ENCODE measurements around the gene ITPK1.

Gene ITPK1

GRCh38 chr14:93002851-93003298, 112.8 kb downstream of the ITPK1 start:
- Histone ChIP-seq H3K9ac (ENCODE audit: low read depth, low read length) (no peak overlapping the region), H3K4me3 (ENCODE audit: low read length) (no peak overlapping the region), H3K27me3 (ENCODE audit: insufficient read depth, low read length) (no peaks in the 10 kb centered on the region), H3K36me3 (ENCODE audit: insufficient read depth, low read length) (no peaks in the 10 kb centered on the region), H3K27ac (ENCODE audit: low read depth, low read length) (no peak overlapping the region), H3K4me1 (ENCODE audit: insufficient read depth, low read length) (no peaks in the 10 kb centered on the region), H3K9me3 (ENCODE audit: insufficient read depth, low read depth, low read length) (no peaks in the 10 kb centered on the region)
- WGBS: 94% methylated on average over 5 of the region's 5 CpGs

GRCh38 chr14:93002049-93002448, 113.7 kb downstream of the ITPK1 start:
- Histone ChIP-seq H3K27me3 (ENCODE audit: insufficient read depth, low read length) (no peaks in the 10 kb centered on the region), H3K36me3 (ENCODE audit: insufficient read depth, low read length) (no peaks in the 10 kb centered on the region), H3K27ac (ENCODE audit: low read depth, low read length) (no peak overlapping the region), H3K4me3 (ENCODE audit: low read length) (no peak overlapping the region), H3K4me1 (ENCODE audit: insufficient read depth, low read length) (no peaks in the 10 kb centered on the region), H3K9me3 (ENCODE audit: insufficient read depth, low read depth, low read length) (no peaks in the 10 kb centered on the region), H3K9ac (ENCODE audit: low read depth, low read length) (no peak overlapping the region)
- WGBS: 98% methylated on average over 6 of the region's 6 CpGs

DNA sequence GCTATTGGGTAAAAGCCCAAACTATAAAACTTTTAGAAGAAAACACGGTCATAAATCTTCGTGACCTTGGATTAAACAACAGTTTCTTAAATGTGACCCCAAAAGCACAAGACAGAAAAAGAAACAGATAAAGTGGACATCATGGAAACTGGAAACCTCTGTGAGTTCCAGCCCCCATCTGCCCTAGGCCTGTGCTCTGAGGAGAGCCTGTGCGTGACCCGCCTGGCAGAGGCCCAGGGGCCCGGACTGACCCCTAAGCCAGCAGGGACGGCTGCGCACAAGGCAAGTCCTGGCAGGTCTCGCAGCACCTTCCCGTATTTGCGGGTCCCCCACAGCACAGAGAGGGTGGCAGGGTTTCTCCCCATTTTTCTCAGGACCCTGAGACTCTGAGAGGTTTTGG, 116.8 kb downstream of the ITPK1 start:
- Histone ChIP-seq H3K4me1 (ENCODE audit: insufficient read depth, low read length) (0 out of 2 replicates have a peak, but pooled peaks cover 4% of the 10 kb centered on the region), H3K36me3 (ENCODE audit: insufficient read depth, low read length) (peaks cover 1% of the 10 kb centered on the region; the same call in 1 of the 2 replicates)
- 96% methylated on average over 10 of the region's 10 CpGs for WGBS

GRCh38 chr14:92997343-92998061, 118.2 kb downstream of the ITPK1 start:
- 0 out of 2 replicates have a peak, but pooled peaks cover 4% of the 10 kb centered on the region for H3K4me1 ChIP-seq (ENCODE audit: insufficient read depth, low read length)
- no peaks in the 10 kb centered on the region for H3K9me3 ChIP-seq (ENCODE audit: insufficient read depth, low read depth, low read length)
- no peaks in the 10 kb centered on the region for H3K27me3 ChIP-seq (ENCODE audit: insufficient read depth, low read length)
- 92% methylated on average over 14 of the region's 14 CpGs for WGBS
- H3K4me3 ChIP-seq (ENCODE audit: low read length): no peak overlapping the region
- H3K36me3 ChIP-seq (ENCODE audit: insufficient read depth, low read length): peaks cover 8% of the 10 kb centered on the region; the same call in 1 of the 2 replicates
- no peak overlapping the region for H3K9ac ChIP-seq (ENCODE audit: low read depth, low read length)
- no peak overlapping the region for H3K27ac ChIP-seq (ENCODE audit: low read depth, low read length)

More for the DNA sequence above, 116.8 kb downstream of the ITPK1 start:
- Histone ChIP-seq H3K27me3 (ENCODE audit: insufficient read depth, low read length) (no peaks in the 10 kb centered on the region), H3K9me3 (ENCODE audit: insufficient read depth, low read depth, low read length) (no peaks in the 10 kb centered on the region), H3K27ac (ENCODE audit: low read depth, low read length) (no peak overlapping the region), H3K9ac (ENCODE audit: low read depth, low read length) (no peak overlapping the region), H3K4me3 (ENCODE audit: low read length) (no peak overlapping the region)

DNA sequence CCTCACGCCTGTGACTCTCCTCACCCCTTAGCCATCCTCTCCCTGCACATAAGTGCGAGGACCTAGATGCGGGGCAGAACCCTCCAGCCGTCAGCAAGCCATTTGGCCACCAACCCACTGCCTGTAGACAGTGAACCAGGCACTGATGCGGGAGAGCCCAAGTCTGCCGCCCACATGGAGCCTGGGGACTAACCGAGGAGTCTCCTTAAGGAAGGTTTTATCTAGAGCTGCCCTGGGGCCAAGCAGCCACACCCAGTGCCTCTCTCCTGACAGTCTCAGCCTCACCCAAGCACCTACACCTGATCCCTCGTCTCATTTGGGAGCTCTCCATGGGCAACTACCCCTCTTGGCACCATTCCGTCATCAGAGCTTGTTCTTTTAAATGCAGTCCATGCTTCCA, 120.1 kb downstream of the ITPK1 start:
- no peak overlapping the region for H3K9ac ChIP-seq (ENCODE audit: low read depth, low read length)
- WGBS: 87% methylated on average over 9 of the region's 9 CpGs
- peaks cover 4% of the 10 kb centered on the region; the same call in 1 of the 2 replicates for H3K4me1 ChIP-seq (ENCODE audit: insufficient read depth, low read length)
- no peak overlapping the region for H3K27ac ChIP-seq (ENCODE audit: low read depth, low read length)
- H3K4me3 ChIP-seq (ENCODE audit: low read length): no peak overlapping the region
- peaks cover 8% of the 10 kb centered on the region; the same call in 1 of the 2 replicates for H3K36me3 ChIP-seq (ENCODE audit: insufficient read depth, low read length)
- no peaks in the 10 kb centered on the region for H3K9me3 ChIP-seq (ENCODE audit: insufficient read depth, low read depth, low read length)
- no peaks in the 10 kb centered on the region for H3K27me3 ChIP-seq (ENCODE audit: insufficient read depth, low read length)

DNA sequence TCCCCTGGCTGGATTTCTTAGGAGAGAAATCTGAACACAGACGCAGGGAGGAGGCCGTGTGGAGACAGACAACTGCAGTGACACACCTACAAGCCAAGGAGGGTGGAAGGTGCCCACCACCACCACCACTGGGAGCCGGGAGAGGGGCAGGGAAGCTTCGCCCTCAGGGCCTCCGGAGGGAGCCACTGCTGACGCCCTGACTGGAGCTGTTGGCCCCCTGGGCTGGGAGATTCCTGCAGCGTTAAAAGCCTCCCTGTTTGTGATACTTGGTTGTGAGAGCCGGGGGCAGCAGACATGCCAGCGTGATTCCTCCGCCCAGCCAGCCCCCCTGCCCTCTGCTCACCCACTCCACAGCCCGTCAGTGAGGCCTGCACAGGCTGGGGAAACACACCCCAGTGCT, 120.8 kb downstream of the ITPK1 start:
- Histone ChIP-seq H3K9me3 (ENCODE audit: insufficient read depth, low read depth, low read length) (no peaks in the 10 kb centered on the region), H3K27ac (ENCODE audit: low read depth, low read length) (no peak overlapping the region), H3K9ac (ENCODE audit: low read depth, low read length) (no peak overlapping the region), H3K4me1 (ENCODE audit: insufficient read depth, low read length) (peaks cover 7% of the 10 kb centered on the region; the same call in 1 of the 2 replicates), H3K36me3 (ENCODE audit: insufficient read depth, low read length) (peaks cover 8% of the 10 kb centered on the region; the same call in 1 of the 2 replicates), H3K27me3 (ENCODE audit: insufficient read depth, low read length) (no peaks in the 10 kb centered on the region), H3K4me3 (ENCODE audit: low read length) (no peak overlapping the region)
- WGBS: 78% methylated on average over 11 of the region's 11 CpGs

GRCh38 chr14:92994131-92994676, 121.5 kb downstream of the ITPK1 start:
- 97% methylated on average over 12 of the region's 12 CpGs for WGBS
- Histone ChIP-seq H3K4me3 (ENCODE audit: low read length) (no peak overlapping the region), H3K9me3 (ENCODE audit: insufficient read depth, low read depth, low read length) (no peaks in the 10 kb centered on the region), H3K36me3 (ENCODE audit: insufficient read depth, low read length) (peaks cover 8% of the 10 kb centered on the region; the same call in 1 of the 2 replicates), H3K4me1 (ENCODE audit: insufficient read depth, low read length) (peaks cover 7% of the 10 kb centered on the region; the same call in 1 of the 2 replicates), H3K27ac (ENCODE audit: low read depth, low read length) (no peak overlapping the region), H3K9ac (ENCODE audit: low read depth, low read length) (no peak overlapping the region), H3K27me3 (ENCODE audit: insufficient read depth, low read length) (no peaks in the 10 kb centered on the region)

GRCh38 chr14:92993302-92993701, 122.4 kb downstream of the ITPK1 start:
- 96% methylated on average over 9 of the region's 9 CpGs for WGBS
- peaks cover 7% of the 10 kb centered on the region; the same call in 1 of the 2 replicates for H3K4me1 ChIP-seq (ENCODE audit: insufficient read depth, low read length)
- no peaks in the 10 kb centered on the region for H3K27me3 ChIP-seq (ENCODE audit: insufficient read depth, low read length)
- no peak overlapping the region for H3K4me3 ChIP-seq (ENCODE audit: low read length)
- no peak overlapping the region for H3K9ac ChIP-seq (ENCODE audit: low read depth, low read length)
- H3K36me3 ChIP-seq (ENCODE audit: insufficient read depth, low read length): peaks cover 8% of the 10 kb centered on the region; the same call in 1 of the 2 replicates
- no peak overlapping the region for H3K27ac ChIP-seq (ENCODE audit: low read depth, low read length)
- no peaks in the 10 kb centered on the region for H3K9me3 ChIP-seq (ENCODE audit: insufficient read depth, low read depth, low read length)

GRCh38 chr14:92991536-92991935, 124.2 kb downstream of the ITPK1 start:
- H3K9me3 ChIP-seq (ENCODE audit: insufficient read depth, low read depth, low read length): no peaks in the 10 kb centered on the region
- 93% methylated on average over 8 of the region's 8 CpGs for WGBS

GRCh38 chr14:92990456-92991430, 125.0 kb downstream of the ITPK1 start:
- WGBS: 85% methylated on average over 22 of the region's 22 CpGs
- Histone ChIP-seq H3K4me3 (ENCODE audit: low read length) (no peak overlapping the region), H3K27me3 (ENCODE audit: insufficient read depth, low read length) (no peaks in the 10 kb centered on the region), H3K9me3 (ENCODE audit: insufficient read depth, low read depth, low read length) (no peaks in the 10 kb centered on the region), H3K9ac (ENCODE audit: low read depth, low read length) (no peak overlapping the region), H3K4me1 (ENCODE audit: insufficient read depth, low read length) (peaks cover 7% of the 10 kb centered on the region; the same call in 1 of the 2 replicates), H3K36me3 (ENCODE audit: insufficient read depth, low read length) (peaks cover 8% of the 10 kb centered on the region; the same call in 1 of the 2 replicates), H3K27ac (ENCODE audit: low read depth, low read length) (no peak overlapping the region)

More at GRCh38 chr14:92991536-92991935, 124.2 kb downstream of the ITPK1 start:
- no peak overlapping the region for H3K9ac ChIP-seq (ENCODE audit: low read depth, low read length)
- H3K27ac ChIP-seq (ENCODE audit: low read depth, low read length): no peak overlapping the region
- peaks cover 8% of the 10 kb centered on the region; the same call in 1 of the 2 replicates for H3K36me3 ChIP-seq (ENCODE audit: insufficient read depth, low read length)
- no peak overlapping the region for H3K4me3 ChIP-seq (ENCODE audit: low read length)
- H3K27me3 ChIP-seq (ENCODE audit: insufficient read depth, low read length): no peaks in the 10 kb centered on the region
- H3K4me1 ChIP-seq (ENCODE audit: insufficient read depth, low read length): peaks cover 7% of the 10 kb centered on the region; the same call in 1 of the 2 replicates
